ENCODE measurements around the gene QDPR.

Gene QDPR

GRCh38 chr4:17528551-17529165 is 16.8 kb upstream of the QDPR start:
- no peak for DNase-seq (ENCODE audit: low spot score)

DNA sequence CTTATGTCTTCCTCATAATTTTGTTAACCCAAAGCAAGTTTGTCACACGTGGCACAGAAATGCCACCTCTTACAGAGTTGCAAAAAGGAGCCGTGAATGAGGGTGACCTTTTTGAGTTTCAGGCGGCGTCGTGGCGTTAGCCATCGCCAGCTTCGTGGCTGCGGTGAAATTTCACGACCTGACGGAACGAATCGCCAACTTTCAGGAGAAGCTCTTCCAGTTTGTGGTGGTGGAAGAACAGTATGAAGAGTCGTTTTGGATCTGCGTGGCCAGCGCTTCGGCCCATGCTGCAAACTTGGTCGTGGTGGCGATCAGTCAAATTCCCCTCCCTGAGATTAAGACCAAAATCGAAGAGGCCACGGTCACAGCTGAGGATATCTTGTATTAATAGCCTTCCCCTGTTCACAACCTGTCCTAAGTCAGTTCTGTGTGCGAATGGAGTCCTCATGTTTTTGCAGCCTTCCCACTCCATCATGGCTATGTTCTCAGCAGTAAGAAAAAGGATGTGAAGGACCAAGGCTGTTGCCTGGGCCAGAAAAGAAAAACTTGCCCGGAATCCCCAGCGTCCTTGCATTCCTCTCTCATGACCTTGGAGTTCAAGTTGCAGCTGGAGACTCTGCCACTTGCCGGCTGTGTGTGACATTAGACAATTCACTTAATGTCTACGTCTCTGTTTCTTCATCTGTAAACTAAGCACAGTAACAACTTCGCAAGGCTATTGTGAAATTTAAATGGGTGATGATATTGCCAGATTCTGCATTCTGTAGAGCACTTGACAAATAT is 15.0 kb upstream of the QDPR start:
- no peak for DNase-seq (ENCODE audit: low spot score)

DNA sequence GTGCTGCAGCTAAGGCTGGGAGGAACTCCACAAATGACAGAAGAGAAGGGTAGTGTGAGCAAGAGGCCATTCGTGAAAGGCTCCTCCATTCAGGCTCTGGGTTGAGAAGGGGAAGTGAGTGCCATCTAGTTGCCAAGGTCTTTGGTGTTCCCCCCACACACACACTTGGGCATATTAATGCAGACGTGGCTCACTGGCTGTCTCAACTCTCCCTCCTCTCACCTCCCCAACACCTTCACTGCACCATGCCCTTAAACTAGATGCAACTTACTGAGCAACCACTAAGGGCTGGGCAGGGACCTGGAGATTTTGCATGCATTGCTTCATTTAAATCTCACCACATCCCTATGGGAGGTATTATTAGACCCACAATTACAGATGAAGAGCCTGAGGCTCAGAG is 11.8 kb upstream of the QDPR start:
- no peak for DNase-seq (ENCODE audit: low spot score)

DNA sequence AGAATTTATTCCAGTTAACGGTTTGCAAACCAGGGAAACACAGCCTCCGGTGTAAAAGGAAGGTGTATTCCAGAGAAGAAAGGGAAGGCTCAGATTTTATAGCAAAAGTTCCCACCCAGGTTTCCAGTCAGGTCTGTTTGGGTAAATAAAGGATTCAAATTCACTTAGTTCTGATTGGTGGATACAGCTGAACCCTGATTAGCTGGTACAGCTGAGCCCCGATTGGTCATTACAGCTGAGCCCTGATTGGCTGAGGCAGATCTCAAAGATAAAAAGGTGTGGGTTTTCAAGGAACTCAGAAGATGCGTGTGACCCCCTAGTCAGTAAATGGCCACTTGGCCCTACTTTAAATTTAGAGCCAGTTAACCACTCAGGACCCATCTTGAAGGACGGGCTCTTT is 9.7 kb upstream of the QDPR start:
- DNase-seq (ENCODE audit: low spot score), result no peak

GRCh38 chr4:17517664-17518063 is 5.8 kb upstream of the QDPR start:
- DNase-seq (ENCODE audit: low spot score), result no peak

DNA sequence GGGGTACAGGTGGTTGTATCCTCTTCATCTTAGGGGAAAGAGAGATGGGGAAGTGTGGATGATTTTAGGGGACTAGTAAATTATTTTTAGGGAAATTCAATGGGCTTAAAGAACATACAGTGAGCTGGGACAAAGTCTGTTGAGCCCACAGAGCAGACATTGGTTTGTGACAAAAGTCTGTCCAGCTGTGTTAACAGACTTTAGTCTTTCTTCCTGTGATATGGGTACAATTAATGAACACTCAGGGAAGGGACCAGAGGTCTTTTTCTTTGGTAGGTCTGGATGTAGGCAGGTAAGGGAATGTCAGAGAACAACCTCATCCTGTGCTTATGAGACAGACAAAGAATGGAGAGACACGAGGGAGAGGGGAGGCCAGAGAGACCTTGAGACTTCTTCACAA is 5.1 kb upstream of the QDPR start:
- DNase-seq (ENCODE audit: low spot score), result no peak

DNA sequence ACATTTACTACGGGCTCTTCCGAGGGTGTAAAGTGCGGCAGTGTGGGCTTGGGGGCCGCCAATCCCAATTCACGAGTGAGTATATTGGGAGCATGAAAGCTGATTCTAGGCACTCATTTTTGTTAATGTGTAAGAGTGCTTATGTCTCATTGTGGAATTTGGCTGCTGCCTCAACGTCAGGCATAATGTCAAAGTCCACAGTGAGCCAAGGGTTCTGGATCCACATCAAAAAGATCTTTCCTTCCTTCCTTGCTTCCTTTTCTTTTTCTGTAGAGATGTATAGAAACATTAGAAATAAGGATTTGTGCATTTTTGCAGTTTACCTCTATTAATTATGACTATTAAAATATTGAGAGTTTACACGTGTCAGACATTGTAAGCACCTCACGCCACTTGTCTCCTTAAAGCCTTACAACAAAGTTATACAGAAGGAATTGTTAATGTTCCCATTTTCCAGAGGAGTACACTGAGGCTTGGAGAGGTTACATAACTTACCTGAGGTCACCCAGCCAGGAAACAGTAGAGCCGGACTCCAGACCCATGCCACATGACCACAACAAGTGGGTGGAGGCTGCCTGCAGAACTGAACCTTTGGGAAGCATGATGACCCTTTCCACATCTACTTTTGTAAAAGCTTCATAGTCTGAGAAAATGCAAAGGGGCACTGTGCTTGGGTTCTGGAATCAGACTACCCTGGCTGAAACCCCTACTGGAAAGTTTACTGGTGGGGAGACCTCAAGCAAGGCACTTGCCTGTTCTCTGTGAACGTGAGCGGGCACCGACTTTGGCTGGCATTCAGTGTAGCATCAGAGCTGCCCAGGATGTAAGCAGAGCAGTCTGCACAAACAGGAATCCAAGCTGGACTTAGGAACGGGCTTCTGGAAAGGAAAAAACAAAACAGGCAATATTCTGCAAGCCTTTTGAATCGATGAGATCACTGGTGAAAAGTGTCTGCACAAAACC is 3.8 kb upstream of the QDPR start:
- DNase-seq (ENCODE audit: low spot score), result no peak

DNA sequence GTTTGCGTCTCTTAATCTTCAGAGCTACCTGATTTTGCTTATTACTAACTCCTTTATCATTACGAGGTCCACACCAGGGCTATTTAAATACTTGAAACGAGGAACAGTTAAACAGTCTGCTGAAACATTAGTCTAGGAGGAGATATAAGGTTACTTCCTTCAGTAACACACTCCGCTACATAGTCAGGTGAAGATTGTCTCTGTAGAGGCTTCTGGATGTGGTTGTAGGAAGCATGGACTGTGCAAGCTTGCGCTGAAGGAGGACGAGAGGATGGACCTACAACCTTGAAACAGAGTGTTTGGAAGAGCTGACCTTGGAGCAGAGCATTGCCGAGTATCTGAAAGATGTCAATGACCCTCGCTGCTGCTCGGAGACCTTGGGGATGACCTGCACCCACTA is 3.0 kb upstream of the QDPR start, which contains the start of gene CLRN2:
Gene CLRN2 (plus strand): TSS at position 301 of the 400 bp plus-strand sequence. CDS start 102 bp downstream, outside the sequence.
- no peak for DNase-seq (ENCODE audit: low spot score)

DNA sequence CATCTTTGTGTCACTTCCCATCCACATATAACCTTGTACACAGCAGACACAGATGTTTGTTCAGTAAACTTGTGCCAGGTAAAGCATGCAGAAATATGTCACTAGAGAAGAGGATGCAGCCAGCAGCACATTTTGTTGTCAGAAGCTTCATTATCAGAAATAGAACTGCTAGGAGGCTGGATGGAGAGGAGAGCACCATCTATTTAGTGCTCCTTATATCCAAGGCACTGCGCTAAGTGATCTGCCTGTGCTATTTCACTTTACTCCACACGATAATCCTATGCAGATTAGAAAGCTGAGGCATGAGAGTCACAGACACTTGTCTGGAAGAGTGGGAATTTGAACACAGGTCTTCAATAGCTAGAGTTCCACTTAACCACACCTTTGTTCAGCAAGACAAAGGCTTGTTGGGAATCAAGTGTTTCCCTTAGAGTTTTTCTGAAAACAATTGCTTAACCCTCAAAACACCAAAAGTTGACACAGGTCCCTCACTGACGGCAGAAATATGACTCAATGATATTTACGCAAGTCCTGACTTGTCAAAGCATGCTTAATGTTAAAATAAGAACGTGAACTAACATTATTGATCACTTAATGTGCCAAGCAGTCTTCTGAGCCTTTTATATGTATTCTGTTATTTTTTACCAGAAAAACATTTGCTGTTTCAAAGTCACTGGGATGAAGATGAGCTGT is 1.2 kb upstream of the QDPR start:
- DNase-seq (ENCODE audit: low spot score), result no peak

GRCh38 chr4:17511509-17511949 is 361 bp downstream of the QDPR start:
- no peak for DNase-seq (ENCODE audit: low spot score)

DNA sequence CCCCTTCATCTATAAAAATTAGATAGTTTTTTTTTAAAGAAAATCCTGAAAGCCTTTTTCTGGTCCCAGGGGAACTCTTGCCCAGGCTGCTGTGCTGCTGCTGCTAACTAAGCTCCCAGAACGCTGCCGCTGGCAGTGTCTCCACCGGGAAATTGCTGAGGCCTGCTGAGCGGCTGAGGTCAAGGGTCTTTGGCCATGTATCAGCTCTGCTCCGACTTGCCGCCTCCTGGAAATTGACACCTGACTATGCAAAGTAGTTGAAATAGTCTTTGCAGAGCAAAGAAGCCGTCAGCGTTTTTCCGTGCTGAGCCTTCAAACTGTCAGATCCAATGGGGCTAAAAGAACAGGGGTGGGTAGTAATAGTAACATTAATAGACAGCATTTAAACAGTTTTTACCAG is 839 bp downstream of the QDPR start:
- no peak for DNase-seq (ENCODE audit: low spot score)

DNA sequence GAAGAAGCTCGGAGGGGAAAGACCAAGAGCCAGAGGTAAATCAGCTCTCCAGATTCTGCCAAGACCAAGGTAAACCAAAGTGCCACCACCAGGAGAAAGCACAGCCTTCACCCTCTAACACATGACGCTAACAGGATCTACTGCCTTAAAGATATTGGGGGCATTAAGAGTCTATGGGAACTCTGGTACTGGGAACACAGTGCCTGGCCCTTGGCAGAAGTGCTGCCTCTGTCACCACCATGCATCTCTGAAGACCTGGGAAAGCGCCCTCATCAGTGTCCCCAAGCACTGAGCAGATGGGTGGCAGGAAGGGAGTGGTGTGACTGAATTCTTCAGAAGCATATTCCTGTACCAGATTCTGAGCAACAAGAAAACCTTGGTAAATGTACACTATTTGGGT is 1.3 kb downstream of the QDPR start:
- no peak for DNase-seq (ENCODE audit: low spot score)

- DNase-seq (ENCODE audit: low spot score), result no peak
Measured at GRCh38 chr4:17504081-17504480, 7.8 kb downstream of the QDPR start.

DNA sequence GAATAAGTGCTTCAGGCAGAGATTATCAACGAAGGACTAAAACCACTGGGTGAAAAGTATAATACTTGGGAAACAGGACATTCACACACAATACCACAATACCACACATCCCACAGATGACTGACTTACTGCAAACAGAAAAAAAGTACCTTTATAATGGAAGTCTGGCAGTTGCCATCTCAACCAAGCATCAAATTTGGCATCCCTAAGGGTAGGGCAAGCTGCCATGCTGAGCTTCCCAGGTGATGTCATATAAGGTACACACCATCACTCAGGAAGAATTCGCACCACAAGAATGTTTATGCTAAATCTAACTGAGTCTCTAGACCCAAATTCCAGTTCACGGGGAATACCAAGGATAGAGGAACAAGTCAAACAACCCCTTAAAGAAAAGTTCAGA is 9.1 kb downstream of the QDPR start:
- DNase-seq (ENCODE audit: low spot score), result no peak

DNA sequence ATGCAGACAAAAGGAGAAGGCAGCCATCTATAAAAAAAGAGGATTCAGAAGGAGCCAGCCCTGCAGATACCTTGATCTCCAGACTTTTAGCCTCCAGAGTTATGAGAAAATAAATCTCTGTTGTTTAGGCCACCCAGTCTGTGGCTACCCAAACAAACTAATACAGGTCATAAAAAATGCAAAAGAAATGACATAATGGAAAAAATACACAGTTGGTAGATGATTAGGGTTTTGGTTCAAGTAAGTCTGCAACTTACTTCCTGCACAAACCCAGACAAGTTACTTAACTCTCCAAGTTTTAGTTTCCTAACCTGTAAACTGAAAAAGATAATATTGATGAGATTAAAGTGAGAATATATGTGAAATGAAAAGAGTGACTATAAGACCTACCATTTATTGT is 11.3 kb downstream of the QDPR start:
- DNase-seq (ENCODE audit: low spot score), result no peak

GRCh38 chr4:17497890-17498523 is 13.9 kb downstream of the QDPR start:
- no peak for DNase-seq (ENCODE audit: low spot score)

DNA sequence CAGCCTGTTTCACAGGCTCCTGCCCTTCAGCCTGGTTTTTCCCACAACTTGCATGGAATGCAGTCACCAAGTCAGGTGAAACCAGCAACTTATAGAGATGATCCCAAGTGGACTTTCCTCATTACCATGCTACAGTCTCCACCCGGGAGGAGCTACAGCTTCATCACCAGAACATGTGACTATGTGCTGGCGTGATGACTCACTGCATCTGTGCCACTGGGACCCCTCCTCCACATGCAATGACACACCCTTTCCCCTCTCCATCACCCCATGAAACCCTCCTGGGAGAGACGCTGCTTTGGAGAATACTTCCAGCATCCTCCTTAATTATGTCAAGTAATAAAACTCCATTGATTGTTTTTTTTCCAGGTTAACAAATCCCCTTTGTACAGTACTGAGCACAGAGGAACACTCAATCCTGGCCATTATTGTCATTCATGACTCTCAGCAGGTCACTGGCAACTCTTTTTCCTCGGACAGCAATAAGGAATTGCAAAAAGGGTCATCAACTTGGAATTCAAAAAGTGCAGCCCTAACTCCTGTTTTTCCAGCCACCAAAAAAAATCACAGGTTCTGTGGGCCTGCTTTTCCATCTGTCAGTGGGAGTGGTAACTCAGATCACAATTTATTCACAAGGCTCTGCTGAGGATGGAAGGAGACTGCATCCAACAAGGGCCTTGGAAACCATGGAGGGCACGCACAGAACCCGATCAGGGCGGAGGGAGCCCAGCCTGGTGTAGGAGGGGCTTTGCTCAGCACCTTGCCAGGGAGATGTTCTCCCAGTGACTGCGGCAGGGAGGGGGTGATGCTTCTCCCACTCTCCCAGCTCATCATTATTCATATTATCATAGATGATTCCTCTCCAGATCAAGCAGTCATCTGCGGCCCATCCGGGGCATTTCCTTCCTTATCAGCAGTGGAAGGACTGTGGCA is 17.4 kb downstream of the QDPR start:
- no peak for DNase-seq (ENCODE audit: low spot score)

GRCh38 chr4:17493619-17494018 is 18.3 kb downstream of the QDPR start:
- DNase-seq (ENCODE audit: low spot score), result no peak

- DNase-seq (ENCODE audit: low spot score), result no peak
Measured at GRCh38 chr4:17492876-17493275, 19.0 kb downstream of the QDPR start.
